Natural killer cell (primary cell): ENCODE data around the gene AR. TPM values are rescaled to one million over a fixed set of nuclear protein-coding genes. Genes with fewer than 3 reads are reported as not detected.

Experiments
- ATAC-seq, 3 donors: fragments of 150-1000 bp in 2 of 3; fragments of 200-7000 bp in 1 of 3; cut with Tn5 transposase; 1 replicate in 1 of 3; 2 replicates in 2 of 3; pipeline ENCODE4 v1.10.0; 2021; ENCODE audit warnings: mild to moderate bottlenecking in 2 of 3, moderate library complexity in 2 of 3
- DNase-seq, 2 donors: peaks; one replicate each; pipeline versions ENCODE4 v3.0.0 to v3.0.0-alpha.2; 2013 to 2021; ENCODE audit warnings: mixed read lengths in 1 of 2
- H3K27ac ChIP-seq: one replicate; pipeline ENCODE4 v1.5.1; 2013; ENCODE audit warnings: mild to moderate bottlenecking, low read length
- H3K27me3 ChIP-seq: one replicate; pipeline ENCODE4 v1.6.1; 2013; ENCODE audit warnings: low read length; ENCODE audit not compliant: control insufficient read depth, insufficient read depth
- H3K36me3 ChIP-seq: one replicate; pipeline ENCODE4 v1.6.1; 2013; ENCODE audit warnings: low read length; ENCODE audit not compliant: control insufficient read depth, insufficient read depth
- H3K4me1 ChIP-seq: one replicate; pipeline ENCODE4 v1.6.1; 2013; ENCODE audit warnings: low read length; ENCODE audit not compliant: control insufficient read depth, insufficient read depth
- H3K4me3 ChIP-seq: one replicate; pipeline ENCODE4 v1.5.1; 2013; ENCODE audit warnings: low read length
- H3K9me3 ChIP-seq: one replicate; pipeline ENCODE4 v1.6.1; 2013; ENCODE audit warnings: low read length; ENCODE audit not compliant: control insufficient read depth, insufficient read depth
- H3K27ac Mint-ChIP-seq, 2 donors: one replicate each; pipeline ENCODE4 v1.8.0; 2022; ENCODE audit warnings: mild to moderate bottlenecking in 2 of 2, mixed read lengths in 2 of 2, moderate library complexity in 1 of 2
- H3K27me3 Mint-ChIP-seq, 2 donors: one replicate each; pipeline ENCODE4 v1.8.0; 2022; ENCODE audit warnings: low read depth in 2 of 2, mixed read lengths in 2 of 2
- H3K36me3 Mint-ChIP-seq: one replicate; pipeline ENCODE4 v1.8.0; 2022; ENCODE audit warnings: mixed read lengths
- H3K4me1 Mint-ChIP-seq, 2 donors: one replicate each; pipeline ENCODE4 v1.8.0; 2022; ENCODE audit warnings: mixed read lengths in 2 of 2
- H3K4me3 Mint-ChIP-seq: one replicate; pipeline ENCODE4 v1.8.0; 2022; ENCODE audit warnings: mild to moderate bottlenecking, moderate library complexity, mixed read lengths
- H3K9me3 Mint-ChIP-seq, 2 donors: one replicate each; pipeline ENCODE4 v1.8.0; 2022; ENCODE audit warnings: mixed read lengths in 2 of 2
- CTCF ChIP-seq: fragments of 200-600 bp; IDR thresholded peaks from one replicate; pipeline ENCODE4 v1.8.0; 2022; ENCODE audit warnings: antibody characterized with exemption
- WGBS: methylation state at CpG from one replicate; pipeline ENCODE4 v1.1.7; 2013; ENCODE audit warnings: missing lambda C conversion rate; ENCODE audit not compliant: insufficient coverage; 5-methylcytosine and 5-hydroxymethylcytosine counted together
- intact Hi-C: fragments of 100-400 bp; cut with micrococcal nuclease; formaldehyde crosslinking; loops from one replicate; pipeline ENCODE4 v1.14.2; 2022
- total RNA-seq, 4 donors: library from RNA; stranded (reverse); fragments of 120-200 nt in 1 of 4; gene quantifications; one replicate each; pipeline versions ENCODE4 v1.2.3 to v1.2.4, GENCODE V29; 2013 to 2022

Gene AR
- total RNA-seq, 3 donors from 2014 or later (not counting 1 experiment from before 2014, with no cell fraction given) = 0.02 TPM; not detected in 2

- Mint-ChIP-seq H3K9me3 (no peaks in the 10 kb centered on the region), H3K4me1 (no peaks in the 10 kb centered on the region), H3K36me3 (no peaks in the 10 kb centered on the region), H3K27ac (no peak overlapping the region), H3K27me3 (peaks cover 22 to 44% of the 10 kb centered on the region in 2 donors), H3K4me3 (peak overlapping the region; percentile 47)
- no peak overlapping the region for H3K27ac ChIP-seq
- H3K4me3 ChIP-seq = no peak overlapping the region
- TF ChIP-seq CTCF = no peak
- no peaks in the 10 kb centered on the region for H3K36me3 ChIP-seq
- no peaks in the 10 kb centered on the region for H3K9me3 ChIP-seq
- peaks cover 3% of the 10 kb centered on the region for H3K4me1 ChIP-seq
- ATAC-seq (no peak), DNase-seq (no peak)
- 29% methylated on average over 31 of the region's 44 CpGs for WGBS
- peaks cover 7% of the 10 kb centered on the region for H3K27me3 ChIP-seq
- intact Hi-C loops = no loop called here
Measured at GRCh38 chrX:67546496-67547423, 2.9 kb downstream of the AR start.

- intact Hi-C loops = no loop called here
- peak in 1 of 2 donors; percentile 1 for DNase-seq
- Histone ChIP-seq H3K9me3 (no peaks in the 10 kb centered on the region), H3K4me3 (no peak overlapping the region), H3K27me3 (no peaks in the 10 kb centered on the region), H3K27ac (no peak overlapping the region), H3K4me1 (no peaks in the 10 kb centered on the region), H3K36me3 (no peaks in the 10 kb centered on the region)
- TF ChIP-seq CTCF = peak; percentile 37
- Mint-ChIP-seq H3K9me3 (no peaks in the 10 kb centered on the region), H3K27ac (no peak overlapping the region), H3K36me3 (no peaks in the 10 kb centered on the region), H3K27me3 (peaks cover 3 to 23% of the 10 kb centered on the region in 2 donors), H3K4me1 (no peaks in the 10 kb centered on the region), H3K4me3 (no peak overlapping the region)
- WGBS = 27% methylated on average over 5 of the region's 7 CpGs
- peak in 1 of 3 donors; percentile 61 for ATAC-seq
Measured at GRCh38 chrX:67555578-67556203, 11.9 kb downstream of the AR start.

GRCh38 chrX:67558267-67558666 is 14.4 kb downstream of the AR start:
- Histone ChIP-seq H3K4me1 (no peaks in the 10 kb centered on the region), H3K36me3 (no peaks in the 10 kb centered on the region), H3K27me3 (no peaks in the 10 kb centered on the region), H3K27ac (no peak overlapping the region), H3K4me3 (no peak overlapping the region), H3K9me3 (no peaks in the 10 kb centered on the region)
- ATAC-seq (no peak), DNase-seq (no peak)
- no peak for TF ChIP-seq CTCF
- no peak overlapping the region for H3K4me3 Mint-ChIP-seq
- no peaks in the 10 kb centered on the region for H3K9me3 Mint-ChIP-seq
- intact Hi-C loops = no loop called here
- peaks cover 3 to 7% of the 10 kb centered on the region in 2 donors for H3K27me3 Mint-ChIP-seq
- H3K4me1 Mint-ChIP-seq = no peaks in the 10 kb centered on the region
- no peaks in the 10 kb centered on the region for H3K36me3 Mint-ChIP-seq
- no peak overlapping the region for H3K27ac Mint-ChIP-seq
- no CpG with 5 or more reads among the region's 1 CpG for WGBS
